HG03045 (cell line): ENCODE results near the gene IFNL3.
"Not testable (repeated sequence)": the region's sequence is repeated elsewhere in the genome, so short reads cannot be mapped to it uniquely, and the experiment has no call there.

ENCODE experiments used
- ATAC-seq: cut with Tn5 transposase; IDR thresholded peaks from one replicate; pipeline ENCODE4 v1.9.1; 2021; ENCODE audit warnings: mild to moderate bottlenecking, moderate library complexity; ENCODE audit not compliant: unreplicated experiment

Gene IFNL3

DNA sequence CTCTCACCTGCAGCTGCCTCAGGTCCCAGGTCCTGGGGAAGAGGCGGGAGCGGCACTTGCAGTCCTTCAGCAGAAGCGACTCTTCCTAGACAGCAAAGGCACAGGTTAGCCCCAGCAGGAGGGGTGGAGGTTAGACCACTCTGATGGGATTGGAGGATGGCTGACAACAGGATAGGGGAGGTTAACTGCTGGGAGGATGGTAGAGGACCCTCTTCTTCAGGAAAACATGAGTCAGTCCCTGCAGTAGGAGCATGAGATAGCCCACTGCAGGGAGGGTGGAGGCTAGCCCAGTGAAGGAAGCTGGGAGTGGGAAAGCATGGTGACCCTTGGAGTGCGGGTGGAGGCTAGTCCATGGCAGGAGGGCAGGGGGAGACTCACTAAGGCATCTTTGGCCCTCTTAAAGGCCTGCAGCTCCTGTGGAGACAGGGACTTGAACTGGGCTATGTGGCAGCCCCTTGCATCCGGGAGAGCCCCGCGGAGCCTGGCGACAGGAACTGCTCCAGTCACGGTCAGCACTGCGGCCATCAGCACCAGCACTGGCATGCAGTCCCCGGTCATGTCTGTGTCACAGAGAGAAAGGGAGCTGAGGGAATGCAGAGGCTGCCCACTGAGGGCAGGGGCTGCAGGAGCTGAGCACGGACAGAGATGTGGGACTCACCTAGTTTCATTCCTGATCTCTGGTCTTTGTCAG is at the start of gene IFNL3:
TSS of gene IFNL3 (minus strand) at position 597 of the 691 bp plus-strand sequence. CDS start at position 558, 39 bp downstream.
- not testable (repeated sequence) for ATAC-seq

DNA sequence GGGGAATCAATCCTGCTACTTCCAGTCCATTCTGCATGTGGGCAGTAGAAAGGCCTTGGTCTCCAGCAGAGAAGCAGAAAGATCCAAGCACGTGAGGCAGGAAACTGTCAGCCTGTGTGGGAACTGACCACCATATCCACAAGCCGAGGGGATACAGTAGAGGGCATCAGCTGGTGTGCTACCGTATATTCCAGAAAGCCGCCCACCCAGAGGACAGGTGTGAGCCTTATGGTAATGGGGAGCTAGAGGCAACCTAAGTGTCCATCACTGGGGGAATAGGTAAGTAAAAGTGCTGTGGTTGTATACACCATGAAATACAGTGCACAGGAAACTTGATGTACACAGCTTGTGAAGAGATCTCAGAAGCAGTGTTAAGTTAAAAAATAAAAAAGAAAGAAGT is 48.6 kb upstream of the IFNL3 start:
- no peak for ATAC-seq

DNA sequence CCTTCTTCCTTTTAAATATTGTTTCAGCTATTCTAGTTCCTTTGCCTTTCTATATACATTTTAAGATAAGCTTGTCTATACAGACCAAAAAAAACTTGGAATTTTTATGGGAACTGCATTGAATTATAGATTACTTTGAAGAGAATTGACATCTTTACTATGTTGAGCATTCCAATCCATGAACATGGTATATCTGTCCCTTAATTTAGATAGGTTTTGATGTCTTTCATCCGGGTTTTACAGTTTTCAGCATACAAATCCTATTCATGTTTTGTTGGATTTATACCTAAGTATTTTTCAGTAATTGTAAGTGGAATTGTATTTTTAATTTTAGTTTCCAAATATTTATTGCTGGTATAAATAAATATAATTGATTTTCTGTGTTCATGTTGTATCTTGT is 39.2 kb upstream of the IFNL3 start:
- no peak for ATAC-seq

DNA sequence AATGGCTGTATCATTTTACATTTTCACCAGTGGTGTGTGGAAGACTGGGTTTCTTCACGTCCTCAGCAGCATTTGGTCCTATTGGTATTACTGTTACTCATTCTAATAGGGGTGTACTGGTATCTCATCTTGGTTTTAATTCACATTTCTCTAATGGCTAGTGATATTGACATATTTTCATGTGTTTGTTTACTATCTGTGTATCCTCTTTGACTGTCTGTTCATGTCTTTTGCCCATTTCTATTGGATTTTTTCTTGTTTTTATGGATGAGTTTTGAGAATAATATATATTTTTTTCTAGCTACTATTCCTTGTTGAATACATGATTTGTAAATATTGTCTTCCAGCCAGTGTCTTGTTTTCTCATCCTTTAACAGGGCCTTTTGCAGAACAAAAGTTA is 37.2 kb upstream of the IFNL3 start:
- no peak for ATAC-seq

DNA sequence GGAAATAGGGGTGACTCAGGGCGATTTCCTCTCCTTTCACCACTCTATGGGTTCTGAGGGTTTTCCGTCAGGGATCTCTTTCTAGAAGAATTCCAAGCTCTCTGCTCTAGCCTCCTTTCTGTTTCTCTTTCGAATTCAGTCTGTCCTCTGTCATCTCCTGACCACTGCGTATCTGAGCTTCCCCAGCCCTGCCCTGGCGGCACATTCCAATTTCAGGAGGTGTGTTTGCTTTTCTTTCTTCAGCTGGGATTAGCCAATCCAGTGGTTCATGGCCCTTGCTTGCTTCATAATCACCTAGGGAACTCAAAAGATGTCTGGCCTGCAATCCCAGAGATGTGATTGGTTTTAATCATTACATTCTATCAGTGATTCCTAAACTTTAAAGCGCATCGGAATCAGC is 32.8 kb upstream of the IFNL3 start:
- ATAC-seq = no peak

DNA sequence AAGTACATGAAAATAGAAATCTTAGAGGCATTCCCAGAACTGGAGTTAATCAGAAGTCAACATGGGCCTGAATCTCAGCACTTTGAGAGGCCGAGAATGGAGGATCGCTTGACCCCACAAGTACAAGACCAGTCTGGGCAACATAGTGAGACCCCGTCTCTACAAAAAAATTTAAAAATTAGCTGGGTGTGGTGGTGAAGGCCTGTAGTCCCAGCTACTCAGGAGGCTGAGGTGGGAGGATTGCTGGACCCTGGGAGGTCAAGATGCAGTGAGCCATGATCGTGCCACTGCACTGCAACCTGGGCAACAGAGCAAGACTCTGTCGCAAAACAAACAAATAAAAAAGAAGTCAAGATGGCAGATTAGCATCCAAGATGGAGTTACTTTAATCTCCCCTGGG is 31.9 kb upstream of the IFNL3 start:
- no peak for ATAC-seq

DNA sequence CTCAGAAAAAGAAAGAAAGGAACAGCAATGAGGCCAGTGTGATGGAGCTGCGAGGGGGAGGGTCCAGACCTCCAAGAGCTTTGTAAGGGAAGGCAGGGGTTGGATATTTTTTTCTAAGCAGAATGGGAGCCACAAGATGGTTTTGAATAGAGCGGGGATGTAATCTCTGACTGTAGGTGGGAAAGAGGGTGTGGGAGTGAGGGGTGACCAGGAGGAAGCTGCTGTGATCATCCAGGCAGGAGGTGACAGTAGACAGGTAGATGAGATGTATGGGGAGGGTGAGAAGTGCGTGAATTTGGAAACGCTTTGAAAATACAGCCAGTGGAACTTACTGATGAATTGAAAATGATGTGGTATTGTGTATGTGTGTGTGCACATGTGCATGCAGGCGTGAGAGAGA is 30.8 kb upstream of the IFNL3 start:
- ATAC-seq = no peak

DNA sequence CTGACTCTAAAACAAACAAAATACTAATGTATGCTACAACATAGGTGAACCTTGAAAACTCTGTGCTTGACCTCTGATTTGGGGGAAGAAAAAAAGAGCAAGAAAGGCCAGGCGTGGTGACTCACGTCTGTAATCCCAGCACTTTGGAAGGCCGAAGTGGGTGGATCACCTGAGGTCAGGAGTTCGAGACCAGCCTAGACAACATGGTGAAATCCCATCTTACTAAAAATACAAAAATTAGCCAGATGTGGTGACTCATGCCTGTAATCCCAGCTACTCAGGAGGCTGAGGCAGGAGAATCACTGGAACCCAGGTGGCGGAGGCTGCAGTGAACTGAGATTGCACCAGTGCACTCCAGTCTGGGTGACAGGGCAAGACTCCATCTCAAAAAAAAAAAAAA is 29.1 kb upstream of the IFNL3 start:
- ATAC-seq = not testable (repeated sequence)

DNA sequence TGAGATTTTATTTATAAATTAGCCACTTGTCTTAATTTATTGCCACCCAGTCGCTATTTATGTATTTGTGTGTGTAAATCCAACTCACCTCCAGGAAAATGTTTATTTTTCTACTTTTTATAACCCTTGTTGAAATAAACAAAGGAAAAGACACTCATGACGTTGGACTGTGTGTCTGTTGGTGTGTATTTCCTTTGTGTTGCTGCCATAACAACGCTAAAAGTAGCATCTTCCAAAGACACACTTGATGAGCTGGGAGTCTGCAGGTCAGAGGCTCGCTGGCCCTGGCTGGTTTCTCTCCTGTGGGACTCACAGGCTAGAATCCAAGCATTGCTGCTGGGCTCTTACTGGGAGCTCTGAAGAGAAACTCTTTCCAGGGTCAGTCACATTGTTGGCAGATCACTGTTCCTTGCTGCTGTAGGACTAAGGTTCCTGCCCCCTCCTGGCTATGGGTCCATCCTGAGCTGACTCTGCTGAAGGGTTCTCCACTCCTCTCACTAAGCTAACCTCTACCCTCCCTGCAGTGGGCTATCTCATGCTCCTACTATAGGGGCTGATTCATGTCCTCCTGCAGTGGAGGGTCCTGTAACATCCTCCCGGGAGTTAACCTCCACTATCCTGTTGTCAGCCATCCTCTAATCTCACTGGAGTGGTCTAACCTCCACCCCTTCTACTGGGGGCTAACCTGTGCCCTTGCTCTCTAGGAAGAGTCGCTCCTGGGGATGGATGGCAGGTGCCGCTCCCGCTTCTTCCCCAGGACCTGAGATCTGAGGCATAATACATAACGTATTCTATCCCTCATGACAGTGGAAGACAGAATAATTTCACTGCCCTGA is 25.4 kb upstream of the IFNL3 start:
- ATAC-seq = no peak

DNA sequence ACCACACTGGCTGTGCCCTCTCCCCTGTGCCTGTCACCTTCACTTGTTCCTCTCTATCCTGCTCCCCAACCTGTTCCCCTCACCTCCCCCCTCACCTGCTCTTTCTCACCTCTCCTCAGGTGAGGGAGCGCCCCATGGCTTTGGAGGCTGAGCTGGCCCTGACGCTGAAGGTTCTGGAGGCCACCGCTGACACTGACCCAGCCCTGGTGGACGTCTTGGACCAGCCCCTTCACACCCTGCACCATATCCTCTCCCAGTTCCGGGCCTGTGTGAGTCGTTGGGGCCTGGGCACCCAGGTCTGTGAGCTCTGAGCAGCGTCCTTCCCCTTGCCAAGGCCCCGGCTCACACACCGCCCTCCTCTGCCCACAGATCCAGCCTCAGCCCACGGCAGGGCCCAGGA is 24.6 kb upstream of the IFNL3 start:
- not testable (repeated sequence) for ATAC-seq

DNA sequence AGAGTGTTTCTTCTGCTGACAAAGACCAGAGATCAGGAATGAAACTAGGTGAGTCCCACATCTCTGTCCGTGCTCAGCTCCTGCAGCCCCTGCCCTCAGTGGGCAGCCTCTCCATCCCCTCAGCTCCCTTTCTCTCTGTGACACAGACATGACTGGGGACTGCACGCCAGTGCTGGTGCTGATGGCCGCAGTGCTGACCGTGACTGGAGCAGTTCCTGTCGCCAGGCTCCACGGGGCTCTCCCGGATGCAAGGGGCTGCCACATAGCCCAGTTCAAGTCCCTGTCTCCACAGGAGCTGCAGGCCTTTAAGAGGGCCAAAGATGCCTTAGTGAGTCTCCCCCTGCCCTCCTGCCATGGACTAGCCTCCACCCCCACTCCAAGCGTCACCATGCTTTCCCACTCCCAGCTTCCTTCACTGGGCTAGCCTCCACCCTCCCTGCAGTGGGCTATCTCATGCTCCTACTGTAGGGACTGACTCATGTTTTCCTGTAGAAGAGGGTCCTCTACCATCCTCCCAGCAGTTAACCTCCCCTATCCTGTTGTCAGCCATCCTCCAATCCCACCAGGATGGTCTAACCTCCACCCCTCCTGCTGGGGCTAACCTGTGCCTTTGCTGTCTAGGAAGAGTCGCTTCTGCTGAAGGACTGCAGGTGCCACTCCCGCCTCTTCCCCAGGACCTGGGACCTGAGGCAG is 23.9 kb upstream of the IFNL3 start:
- not testable (repeated sequence) for ATAC-seq

DNA sequence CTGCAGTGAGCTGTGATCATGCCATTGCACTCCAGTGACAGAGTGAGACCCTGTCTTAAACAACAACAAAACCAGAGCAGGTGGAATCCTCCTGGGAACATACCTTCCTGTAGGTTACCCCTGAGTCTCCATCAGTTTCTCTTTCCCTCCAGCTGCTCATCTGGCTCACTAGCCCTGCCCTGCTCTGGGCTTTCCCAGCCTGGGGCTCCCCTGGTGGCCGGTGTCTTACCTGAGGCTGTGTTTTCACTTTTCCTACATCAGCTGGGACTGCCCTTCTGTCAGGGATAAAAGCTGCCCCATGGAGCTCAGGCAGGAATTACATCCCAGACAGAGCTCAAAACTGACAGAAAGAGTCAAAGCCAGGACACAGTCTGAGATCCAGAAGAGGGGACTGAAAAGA is 23.3 kb upstream of the IFNL3 start, which contains the start of gene IFNL2:
TSS of gene IFNL2 (plus strand) at position 312 of the 400 bp plus-strand sequence. CDS start 173 bp downstream, outside the sequence.
- ATAC-seq = not testable (repeated sequence)

DNA sequence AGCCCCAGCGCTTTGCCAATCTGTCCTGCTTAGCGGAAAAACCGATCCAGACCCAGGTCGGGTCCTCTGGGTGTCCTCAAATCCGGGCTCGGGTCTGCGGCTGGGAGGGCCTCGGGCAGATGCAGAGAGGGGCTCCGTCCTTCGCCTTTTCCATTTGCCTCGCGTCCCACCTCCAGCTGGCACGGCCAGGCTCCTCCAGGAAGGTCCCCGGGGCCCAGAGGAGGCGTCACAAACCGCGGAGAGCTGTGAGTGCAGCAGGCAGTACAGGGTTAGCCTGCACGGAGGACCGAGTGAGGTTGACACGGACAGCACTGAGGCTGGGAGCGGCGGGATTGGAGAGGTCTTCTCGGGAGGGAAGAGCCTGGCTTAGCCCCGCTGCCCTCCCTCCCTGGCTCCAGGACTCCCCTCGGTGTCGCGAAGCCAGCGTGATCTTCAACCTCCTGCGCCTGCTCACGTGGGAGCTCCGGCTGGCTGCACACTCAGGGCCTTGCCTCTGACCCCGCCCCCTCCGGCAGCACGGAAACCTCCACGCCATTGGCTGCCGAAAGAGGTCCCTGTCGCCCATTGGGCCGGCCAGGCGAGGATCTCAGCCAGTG is 20.6 kb upstream of the IFNL3 start:
- ATAC-seq = no peak

DNA sequence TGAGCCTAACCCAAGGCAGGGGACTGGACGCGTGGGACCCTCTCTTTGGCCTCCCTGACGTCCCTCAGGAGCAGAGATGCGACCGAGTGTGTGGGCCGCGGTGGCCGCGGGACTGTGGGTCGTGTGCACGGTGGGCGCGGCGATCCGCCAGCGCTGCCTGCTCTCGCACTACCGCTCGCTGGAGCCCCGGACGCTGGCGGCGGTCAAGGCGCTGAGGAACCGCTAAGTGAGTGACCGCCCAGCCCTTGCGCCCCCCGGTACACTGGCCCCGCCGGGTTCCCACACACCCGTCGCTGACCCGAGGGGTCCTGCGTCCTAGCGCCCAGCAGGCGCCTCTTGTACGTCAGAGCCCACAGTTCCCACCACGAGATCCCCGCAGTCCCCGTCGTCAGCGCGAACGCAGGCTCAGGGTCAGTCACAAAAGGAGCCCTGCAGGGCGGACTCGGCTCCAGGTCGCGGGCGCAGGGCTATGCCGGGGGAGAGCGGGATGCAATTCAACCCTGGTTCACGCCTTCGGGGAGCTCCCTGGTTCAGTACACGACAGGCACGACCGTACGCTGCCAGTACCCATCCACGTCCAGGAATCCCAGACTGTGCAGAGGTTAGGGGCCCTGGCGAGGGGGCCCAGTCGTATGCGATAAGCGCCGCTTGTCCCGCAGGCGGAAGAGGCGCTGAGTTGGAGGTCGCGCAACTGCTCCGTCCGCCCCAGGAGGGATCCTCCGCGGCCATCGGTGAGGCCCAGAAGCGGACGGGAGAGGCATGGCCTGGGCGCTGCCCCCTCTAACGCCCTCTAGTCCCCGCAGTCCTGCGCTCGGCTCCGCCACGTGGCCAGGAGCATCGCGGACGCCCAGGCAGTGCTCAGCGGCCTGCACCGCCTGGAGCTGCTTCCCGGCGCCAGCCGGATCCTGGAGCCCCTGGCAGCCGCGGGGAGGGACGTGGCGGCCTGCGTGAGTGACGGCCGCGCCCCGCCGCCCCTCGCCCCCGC is 19.8 kb upstream of the IFNL3 start:
- ATAC-seq = no peak

DNA sequence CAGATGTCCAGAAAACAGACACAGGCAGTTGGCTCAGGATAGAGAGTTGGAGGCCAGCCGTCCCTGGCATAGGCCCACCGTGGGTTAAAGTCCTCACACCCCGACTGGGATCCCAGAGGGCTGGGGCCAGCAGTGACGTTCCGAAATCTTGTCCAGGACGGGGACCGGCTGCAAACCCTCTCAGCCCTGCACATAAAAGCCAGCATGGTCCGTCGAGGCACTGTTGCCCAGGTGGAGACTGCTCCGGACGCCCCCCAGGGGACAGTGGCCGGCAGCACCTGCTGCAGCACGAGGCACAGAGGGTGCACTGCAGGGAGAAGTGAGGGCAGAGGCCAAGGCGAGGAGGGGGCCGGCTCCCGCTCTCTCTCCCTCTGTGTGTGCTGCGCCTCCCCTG is 19.1 kb upstream of the IFNL3 start:
- no peak for ATAC-seq

DNA sequence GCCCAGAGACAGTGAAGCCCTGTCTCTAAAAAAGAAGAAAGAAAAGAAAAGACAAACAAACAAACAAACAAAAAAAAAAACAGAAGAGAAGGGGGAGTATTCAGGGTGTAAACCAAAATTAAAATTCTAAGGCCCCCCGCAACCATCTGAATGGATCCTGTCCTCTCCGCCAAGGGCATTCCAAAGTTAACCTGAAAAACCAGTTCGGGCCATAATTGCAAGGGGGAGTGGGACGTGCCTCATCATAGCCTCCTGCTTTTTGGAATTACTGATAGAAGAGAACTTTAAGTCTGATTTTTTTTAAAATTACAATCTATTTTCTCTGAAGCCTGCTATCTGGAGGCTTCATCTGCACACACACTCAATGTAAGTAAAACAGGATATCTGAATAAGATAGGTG is 17.7 kb upstream of the IFNL3 start:
- ATAC-seq = no peak

DNA sequence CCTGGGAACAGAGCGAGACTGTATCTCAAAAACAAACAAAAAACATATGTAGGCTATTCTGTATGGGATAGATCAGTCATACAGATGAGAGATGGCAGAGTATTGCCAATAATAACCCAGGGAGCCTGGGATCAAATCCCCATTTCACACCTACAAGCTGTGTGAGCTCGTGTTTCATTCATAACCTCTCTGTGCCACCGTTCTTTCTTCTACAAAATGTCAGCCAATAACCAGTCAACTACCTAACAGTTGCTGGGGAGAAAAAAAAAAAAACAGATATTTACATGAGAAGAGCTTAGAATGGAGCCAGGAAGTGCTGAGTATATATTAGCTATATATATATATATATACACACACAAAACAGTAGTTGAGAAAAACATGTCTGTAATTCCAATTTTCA is 16.9 kb upstream of the IFNL3 start:
- ATAC-seq = no peak

DNA sequence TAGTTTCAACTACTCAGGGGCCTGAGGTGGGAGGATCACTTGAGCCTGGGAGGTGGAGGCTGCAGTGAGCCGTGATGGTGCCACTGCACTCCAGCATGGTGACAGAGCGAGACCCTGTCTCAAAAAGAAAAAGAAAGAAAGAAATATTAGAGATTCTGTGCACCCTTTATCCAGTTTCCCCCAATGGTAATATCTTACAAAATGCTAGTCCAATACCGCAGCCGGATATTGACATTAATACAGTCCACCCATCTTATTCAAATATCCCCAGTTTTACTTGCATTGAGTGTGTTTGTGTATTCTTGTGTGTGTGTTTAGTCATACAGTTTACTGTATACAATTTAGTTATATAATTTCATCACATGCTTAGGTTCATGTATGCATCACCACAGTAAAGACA is 12.4 kb upstream of the IFNL3 start:
- no peak for ATAC-seq

DNA sequence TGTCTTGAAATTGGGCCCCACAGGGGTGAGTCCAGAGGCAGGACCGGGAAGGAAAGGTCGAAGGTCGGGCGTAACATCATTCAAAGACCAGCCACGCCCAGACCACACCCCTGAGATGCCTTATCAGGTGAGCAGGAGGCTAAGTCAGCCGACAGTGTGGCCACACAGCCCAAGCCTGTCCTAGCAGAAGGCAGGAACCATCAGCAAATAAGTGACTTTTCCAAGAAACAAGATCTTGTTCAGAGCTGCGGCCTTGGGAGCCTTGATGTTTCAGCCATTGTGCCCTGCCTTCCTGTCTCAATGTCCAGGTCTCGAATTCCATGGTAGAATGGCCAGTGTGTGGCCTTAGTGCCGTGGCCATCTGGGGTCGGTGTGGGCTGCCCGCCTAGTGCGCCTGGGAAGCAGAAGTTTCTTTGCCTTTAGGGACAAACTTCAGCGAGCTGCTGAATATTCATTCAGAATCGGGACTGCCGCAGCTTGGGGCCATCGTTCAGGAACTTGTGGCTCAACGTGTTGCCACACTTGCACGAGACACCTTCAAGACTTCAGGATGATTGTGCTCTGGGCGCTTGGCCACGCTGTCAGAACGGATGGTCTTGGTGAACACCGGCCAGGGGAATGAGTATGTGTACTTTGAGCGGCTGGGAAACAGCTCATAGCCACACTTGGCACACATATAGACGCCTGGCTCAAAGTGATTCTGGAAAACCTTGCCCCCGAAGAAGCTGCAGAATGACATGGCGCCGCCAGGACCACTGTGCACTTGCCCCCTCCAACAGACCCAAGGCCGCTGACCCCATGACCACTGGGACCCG is 9.9 kb upstream of the IFNL3 start:
- ATAC-seq = no peak
